CD14-positive monocyte (primary cell): ENCODE results near the gene CACNA1C. TPM values are rescaled to one million over a fixed set of nuclear protein-coding genes. Genes with fewer than 3 reads are reported as not detected.
A peak's percentile ranks its signal among the peaks of the same experiment; 100 is the strongest.

Experiments used
- DNase-seq, 3 donors: peaks; one replicate each; pipeline ENCODE4 v3.0.0-alpha.2; 2011 to 2022
- H2AFZ ChIP-seq: 2 replicates; pipeline ENCODE4 v1.6.0; 2012; ENCODE audit warnings: mild to moderate bottlenecking, low read depth, low read length, inconsistent platforms; ENCODE audit not compliant: insufficient read depth, poor library complexity, severe bottlenecking
- H3K27ac ChIP-seq, 2 donors: 1 replicate in 1 of 2; 2 replicates in 1 of 2; pipeline ENCODE4 v1.5.1; 2012 to 2013; ENCODE audit warnings: low read length in 2 of 2, control low read depth in 1 of 2, inconsistent platforms in 1 of 2, low read depth in 1 of 2, mild to moderate bottlenecking in 1 of 2
- H3K27me3 ChIP-seq, 2 donors: one replicate each; pipeline versions ENCODE4 v1.6.0 to v1.6.1; 2011 to 2013; ENCODE audit warnings: low read length in 2 of 2; ENCODE audit not compliant: control insufficient read depth in 2 of 2, insufficient read depth in 2 of 2
- H3K36me3 ChIP-seq, 2 donors: replicated peaks in 1 of 2; 1 replicate in 1 of 2; 2 replicates in 1 of 2; pipeline versions ENCODE4 v1.5.1 to v1.6.1; 2012 to 2013; ENCODE audit warnings: low read length in 2 of 2, control low read depth in 1 of 2, inconsistent platforms in 1 of 2, mild to moderate bottlenecking in 1 of 2; ENCODE audit not compliant: insufficient read depth in 2 of 2, control insufficient read depth in 1 of 2
- H3K4me1 ChIP-seq, 2 donors: 1 replicate in 1 of 2; 2 replicates in 1 of 2; pipeline versions ENCODE4 v1.5.1 to v1.6.1; 2012 to 2013; ENCODE audit warnings: low read length in 2 of 2, control low read depth in 1 of 2, inconsistent platforms in 1 of 2, mild to moderate bottlenecking in 1 of 2, moderate library complexity in 1 of 2; ENCODE audit not compliant: insufficient read depth in 2 of 2, control insufficient read depth in 1 of 2
- H3K4me2 ChIP-seq: replicated peaks from 2 replicates; pipeline ENCODE3; 2012; ENCODE audit warnings: low read length, moderate library complexity, mild to moderate bottlenecking; ENCODE audit not compliant: poor library complexity, severe bottlenecking; ENCODE audit errors: extremely low read depth
- H3K4me3 ChIP-seq, 3 experiments: fragments of 200-600 bp in 1 of 3; sonication (generic) in 1 of 3; replicated peaks in 1 of 3; 1 replicate in 2 of 3; 2 replicates in 1 of 3; pipeline ENCODE4 v1.5.1; 2011 to 2013; ENCODE audit warnings: low read length in 3 of 3, mild to moderate bottlenecking in 3 of 3, control low read depth in 2 of 3, low read depth in 2 of 3, inconsistent platforms in 1 of 3, moderate library complexity in 1 of 3
- H3K79me2 ChIP-seq: 2 replicates; pipeline ENCODE4 v1.6.0; 2012; ENCODE audit warnings: mild to moderate bottlenecking, control low read depth, inconsistent platforms, low read length, moderate library complexity; ENCODE audit not compliant: insufficient read depth
- H3K9ac ChIP-seq: 2 replicates; pipeline ENCODE4 v1.6.0; 2017; ENCODE audit warnings: low read length, mild to moderate bottlenecking; ENCODE audit not compliant: insufficient read depth, poor library complexity, severe bottlenecking
- H3K9me3 ChIP-seq, 2 donors: replicated peaks in 1 of 2; 1 replicate in 1 of 2; 2 replicates in 1 of 2; pipeline versions ENCODE4 v1.5.1 to v1.6.1; 2012 to 2013; ENCODE audit warnings: low read length in 2 of 2, control low read depth in 1 of 2; ENCODE audit not compliant: control insufficient read depth in 1 of 2, insufficient read depth in 1 of 2
- H4K20me1 ChIP-seq: 2 replicates; pipeline ENCODE4 v1.6.0; 2012; ENCODE audit warnings: mild to moderate bottlenecking, low read length, control low read depth, moderate library complexity; ENCODE audit not compliant: insufficient read depth
- H3K27ac Mint-ChIP-seq, 7 donors: one replicate each; pipeline ENCODE4 v1.8.0; 2020; ENCODE audit warnings: mild to moderate bottlenecking in 7 of 7, mixed read lengths in 7 of 7, moderate library complexity in 6 of 7, inconsistent platforms in 2 of 7
- H3K27me3 Mint-ChIP-seq, 3 donors: one replicate each; pipeline ENCODE4 v1.8.0; 2021 to 2022; ENCODE audit warnings: low read depth in 3 of 3, mild to moderate bottlenecking in 3 of 3, mixed read lengths in 3 of 3, moderate library complexity in 3 of 3, inconsistent platforms in 1 of 3
- H3K36me3 Mint-ChIP-seq, 2 donors: one replicate each; pipeline ENCODE4 v1.8.0; 2020; ENCODE audit warnings: mixed read lengths in 2 of 2, inconsistent platforms in 1 of 2, mild to moderate bottlenecking in 1 of 2
- H3K4me1 Mint-ChIP-seq: one replicate; pipeline ENCODE4 v1.8.0; 2020; ENCODE audit warnings: mild to moderate bottlenecking, mixed read lengths
- H3K4me3 Mint-ChIP-seq, 2 donors: one replicate each; pipeline ENCODE4 v1.8.0; 2020; ENCODE audit warnings: mild to moderate bottlenecking in 2 of 2, mixed read lengths in 2 of 2, moderate library complexity in 1 of 2
- H3K9me3 Mint-ChIP-seq, 7 donors: one replicate each; pipeline ENCODE4 v1.8.0; 2020 to 2022; ENCODE audit warnings: mixed read lengths in 7 of 7, mild to moderate bottlenecking in 6 of 7, moderate library complexity in 6 of 7, inconsistent platforms in 2 of 7
- CTCF ChIP-seq: fragments of 200-600 bp; IDR thresholded peaks from one replicate; pipeline ENCODE4 v1.8.0; 2022; ENCODE audit warnings: antibody characterized with exemption, mild to moderate bottlenecking
- WGBS: methylation state at CpG from one replicate; pipeline ENCODE4 v1.1.5; 2013; ENCODE audit warnings: missing lambda C conversion rate; ENCODE audit not compliant: insufficient coverage; 5-methylcytosine and 5-hydroxymethylcytosine counted together
- intact Hi-C, 2 donors: fragments of 100-400 bp; cut with micrococcal nuclease; formaldehyde crosslinking; loops; one replicate each; pipeline versions ENCODE4 v1.15.0 to v1.15.1; 2023
- polyA plus RNA-seq, 3 donors: library from polyadenylated mRNA; depleted of rRNA in 1 of 3; unstranded in 2 of 3; stranded (reverse) in 1 of 3; fragments of 300-500 nt in 2 of 3; fragments of >200 nt in 1 of 3; fragmentation: Illumina TruSeq in 2 of 3; gene quantifications; 1 replicate in 2 of 3; 2 replicates in 1 of 3; pipeline ENCODE4 v1.2.3, GENCODE V29; 2012 to 2021

The CACNA1C gene
- polyA plus RNA-seq, 3 donors, result not detected

DNA sequence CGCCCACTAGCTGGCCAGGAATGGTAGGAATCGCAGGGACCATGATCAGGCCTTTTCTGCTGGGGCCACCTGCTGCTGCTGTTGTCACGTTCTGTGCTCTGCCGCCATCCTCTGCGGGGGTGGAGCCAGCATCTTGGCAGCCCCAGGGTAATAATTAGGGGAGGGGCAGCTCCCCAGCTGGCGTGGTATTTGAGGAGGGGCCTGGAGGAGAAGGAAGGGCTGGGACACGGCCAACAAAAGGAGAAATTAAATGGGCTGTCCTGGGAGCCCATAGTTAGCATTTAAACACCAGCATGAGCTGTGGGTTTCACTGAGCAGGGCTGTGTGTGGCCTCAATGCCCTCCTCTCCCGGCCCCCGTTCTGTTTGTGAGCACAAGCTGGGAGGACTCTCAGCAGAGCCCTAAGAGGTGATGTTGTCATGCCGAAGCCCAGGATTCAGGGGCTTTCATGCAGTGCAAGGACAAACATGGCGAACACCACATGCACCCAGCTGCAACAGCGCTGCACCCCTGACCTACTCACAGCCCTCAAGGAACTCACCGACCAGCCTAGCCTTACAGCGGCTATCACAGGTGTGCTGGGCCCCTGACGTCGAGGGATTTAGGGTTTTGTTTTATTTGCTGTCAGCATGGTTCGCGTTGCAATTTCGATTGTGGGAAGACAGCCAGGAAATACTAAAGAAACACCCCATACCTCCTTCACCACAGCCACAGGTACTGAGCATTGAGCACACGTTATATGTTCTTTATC is 324.3 kb downstream of the CACNA1C start:
- H3K9me3 Mint-ChIP-seq, result no peaks in the 10 kb centered on the region
- Histone ChIP-seq H4K20me1 (no peaks in the 10 kb centered on the region), H3K36me3 (no peaks in the 10 kb centered on the region), H3K9ac (no peak overlapping the region), H3K9me3 (no peaks in the 10 kb centered on the region), H2AFZ (no peak overlapping the region), H3K4me2 (no peak overlapping the region), H3K27ac (no peak overlapping the region), H3K27me3 (no peaks in the 10 kb centered on the region), H3K4me1 (no peaks in the 10 kb centered on the region), H3K4me3 (no peak overlapping the region), H3K79me2 (no peaks in the 10 kb centered on the region)
- H3K27ac Mint-ChIP-seq, result no peak overlapping the region
- no peaks in the 10 kb centered on the region for H3K36me3 Mint-ChIP-seq
- intact Hi-C loops, result no loop called here
- no peak for TF ChIP-seq CTCF
- 79% methylated on average over 14 of the region's 20 CpGs for WGBS
- H3K27me3 Mint-ChIP-seq, result peaks cover 0 to 9% (median 5%) of the 10 kb centered on the region in 3 donors
- H3K4me1 Mint-ChIP-seq, result peaks cover 6% of the 10 kb centered on the region
- no peak for DNase-seq
- H3K4me3 Mint-ChIP-seq, result no peak overlapping the region

DNA sequence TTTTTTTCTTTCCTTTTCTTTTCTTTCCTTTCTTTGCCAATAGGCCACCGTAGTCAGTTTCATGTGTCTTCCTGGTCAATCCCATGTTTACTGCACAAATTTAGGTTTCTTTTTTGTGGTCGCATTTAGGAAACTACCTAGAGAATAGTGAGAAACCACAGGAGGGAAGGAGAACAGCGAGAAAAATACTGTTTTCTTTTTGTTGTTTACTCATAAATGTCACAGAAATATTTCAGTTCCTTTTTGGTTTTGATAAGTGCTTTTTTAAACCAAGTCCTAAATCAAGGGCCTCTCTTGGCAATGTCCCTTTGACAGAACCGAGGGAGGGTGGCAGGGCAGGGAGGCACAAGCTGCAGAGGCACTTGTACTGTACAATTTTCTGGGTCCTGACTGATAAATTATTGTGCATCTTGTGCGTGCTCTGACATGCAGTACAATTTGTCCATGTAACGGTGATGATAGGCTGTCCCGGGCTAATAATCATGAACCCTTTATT is 326.1 kb downstream of the CACNA1C start:
- Mint-ChIP-seq H3K27me3 (peaks cover 0 to 6% (median 3%) of the 10 kb centered on the region in 3 donors), H3K36me3 (no peaks in the 10 kb centered on the region), H3K9me3 (no peaks in the 10 kb centered on the region), H3K4me1 (peaks cover 20% of the 10 kb centered on the region), H3K27ac (peak overlapping the region in 1 of 7 donors; percentile 33), H3K4me3 (no peak overlapping the region)
- Histone ChIP-seq H4K20me1 (no peaks in the 10 kb centered on the region), H3K4me2 (no peak overlapping the region), H3K4me1 (peaks cover 12 to 13% of the 10 kb centered on the region in 2 donors), H3K36me3 (no peaks in the 10 kb centered on the region), H3K27ac (no peak overlapping the region), H3K27me3 (no peaks in the 10 kb centered on the region), H3K79me2 (no peaks in the 10 kb centered on the region), H3K9ac (no peak overlapping the region), H3K4me3 (no peak overlapping the region), H3K9me3 (no peaks in the 10 kb centered on the region), H2AFZ (no peak overlapping the region)
- no peak for TF ChIP-seq CTCF
- WGBS, result 42% methylated on average over 4 of the region's 7 CpGs
- no peak for DNase-seq
- intact Hi-C loops, result no loop called here
